IPS DF 6.9 (cell line): ENCODE measurements around the gene TNNC1.

Source experiments
- DNase-seq: peaks from one replicate; pipeline ENCODE4 v3.0.0-alpha.2; 2013; ENCODE audit warnings: low read depth, low spot score
- H3K27ac ChIP-seq: one replicate; pipeline ENCODE4 v1.5.1; 2013; ENCODE audit warnings: low read length, control low read depth
- H3K27me3 ChIP-seq: 2 replicates; pipeline ENCODE4 v1.6.1; 2013; ENCODE audit warnings: mild to moderate bottlenecking, low read length; ENCODE audit not compliant: control insufficient read depth, insufficient read depth
- H3K36me3 ChIP-seq: 2 replicates; pipeline ENCODE4 v1.6.1; 2013; ENCODE audit warnings: low read length; ENCODE audit not compliant: control insufficient read depth, insufficient read depth
- H3K4me1 ChIP-seq: 2 replicates; pipeline ENCODE4 v1.6.1; 2013; ENCODE audit warnings: low read length; ENCODE audit not compliant: control insufficient read depth, insufficient read depth
- H3K4me3 ChIP-seq: 2 replicates; pipeline ENCODE4 v1.5.1; 2013; ENCODE audit warnings: mild to moderate bottlenecking, low read length
- H3K9me3 ChIP-seq: 2 replicates; pipeline ENCODE4 v1.6.1; 2013; ENCODE audit warnings: low read length, inconsistent platforms; ENCODE audit not compliant: control insufficient read depth, insufficient read depth
- WGBS: extraction: QIAGEN DNeasy Blood & Tissue Kit; methylation state at CpG from one replicate; pipeline ENCODE4 v1.1.7; 2013; ENCODE audit warnings: mixed read lengths, missing lambda C conversion rate; ENCODE audit not compliant: insufficient read length, insufficient coverage; 5-methylcytosine and 5-hydroxymethylcytosine counted together

Gene TNNC1

DNA sequence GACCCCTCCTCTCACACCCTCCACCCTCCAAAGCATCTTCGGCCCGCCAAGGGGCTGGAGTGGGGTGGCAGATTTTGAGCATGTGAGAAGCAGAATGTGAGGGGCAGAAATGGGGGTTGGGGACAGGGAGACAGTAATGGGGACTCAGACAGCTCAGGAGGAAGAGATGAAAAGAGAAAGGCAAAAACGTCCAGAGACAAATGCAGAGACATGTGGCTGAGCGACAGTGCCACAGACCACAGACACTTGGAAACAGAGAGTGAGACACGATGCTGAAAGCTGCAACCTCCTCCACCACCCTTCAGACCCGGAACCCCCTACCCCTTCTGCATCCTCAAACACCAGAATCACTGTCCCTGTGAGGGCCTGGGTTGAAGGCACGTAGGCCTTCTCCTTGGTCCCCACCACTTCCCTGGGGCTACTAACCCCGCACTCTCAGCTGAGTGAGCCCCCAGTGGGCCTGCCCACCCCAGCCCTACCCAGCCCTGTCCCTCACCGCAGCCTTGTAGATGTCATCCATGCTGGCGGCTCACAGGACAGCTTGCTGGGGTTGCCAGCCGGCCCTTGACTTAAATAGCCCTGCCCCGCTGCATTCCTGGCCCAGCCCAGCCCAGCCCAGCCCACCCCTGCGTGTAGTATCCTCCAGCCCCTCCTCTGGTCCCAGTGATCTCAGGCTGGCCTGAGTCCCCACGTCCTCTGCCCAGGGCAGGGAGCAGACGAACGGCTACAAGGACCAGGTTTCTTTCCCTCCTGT, at the start of gene TNNC1:
Gene TNNC1 (minus strand): TSS at position 546 of the 754 bp plus-strand sequence. CDS start 26 bp downstream, at position 520.
- H3K27ac ChIP-seq: no peak within 1 kb of the TSS
- no peak for DNase-seq
- no CpG with 5 or more reads among the region's 16 CpGs for WGBS
- H3K4me1 ChIP-seq: peaks cover 16% of the 10 kb centered on the region
- 0 out of 2 replicates have a peak, but pooled peaks cover 1% of the 10 kb centered on the region for H3K36me3 ChIP-seq
- H3K4me3 ChIP-seq: no peak within 1 kb of the TSS
- no peaks in the 10 kb centered on the region for H3K27me3 ChIP-seq
- no peaks in the 10 kb centered on the region for H3K9me3 ChIP-seq

- Histone ChIP-seq H3K27me3 (no peaks in the 10 kb centered on the region), H3K9me3 (no peaks in the 10 kb centered on the region), H3K27ac (no peak overlapping the region), H3K36me3 (no peaks in the 10 kb centered on the region), H3K4me3 (no peak overlapping the region), H3K4me1 (no peaks in the 10 kb centered on the region; the same call in 1 of the 2 replicates)
- WGBS: no CpG with 5 or more reads among the region's 11 CpGs
- DNase-seq: no peak
Observed at GRCh38 chr3:52502808-52503350, 49.0 kb upstream of the TNNC1 start.

DNA sequence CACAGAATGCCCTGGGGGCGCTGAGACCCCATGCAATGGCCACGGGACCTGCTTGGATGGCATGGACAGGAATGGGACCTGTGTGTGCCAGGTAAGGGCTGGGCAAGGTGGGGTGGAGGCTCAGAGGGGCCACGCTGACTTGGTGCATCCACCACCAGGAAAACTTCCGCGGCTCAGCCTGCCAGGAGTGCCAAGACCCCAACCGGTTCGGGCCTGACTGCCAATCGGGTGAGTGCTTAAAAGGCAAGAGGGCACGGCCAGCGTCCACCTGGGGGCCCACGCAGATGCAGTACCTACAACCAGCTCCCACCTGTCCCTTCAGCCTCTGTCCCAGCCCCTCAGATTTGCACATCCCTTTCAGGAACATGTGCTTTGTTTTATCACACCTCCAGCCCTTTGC, 48.2 kb upstream of the TNNC1 start:
- H3K27me3 ChIP-seq: no peaks in the 10 kb centered on the region
- no CpG with 5 or more reads among the region's 11 CpGs for WGBS
- H3K4me1 ChIP-seq: no peaks in the 10 kb centered on the region; the same call in 1 of the 2 replicates
- no peaks in the 10 kb centered on the region for H3K36me3 ChIP-seq
- H3K27ac ChIP-seq: no peak overlapping the region
- no peaks in the 10 kb centered on the region for H3K9me3 ChIP-seq
- no peak overlapping the region for H3K4me3 ChIP-seq
- no peak for DNase-seq

DNA sequence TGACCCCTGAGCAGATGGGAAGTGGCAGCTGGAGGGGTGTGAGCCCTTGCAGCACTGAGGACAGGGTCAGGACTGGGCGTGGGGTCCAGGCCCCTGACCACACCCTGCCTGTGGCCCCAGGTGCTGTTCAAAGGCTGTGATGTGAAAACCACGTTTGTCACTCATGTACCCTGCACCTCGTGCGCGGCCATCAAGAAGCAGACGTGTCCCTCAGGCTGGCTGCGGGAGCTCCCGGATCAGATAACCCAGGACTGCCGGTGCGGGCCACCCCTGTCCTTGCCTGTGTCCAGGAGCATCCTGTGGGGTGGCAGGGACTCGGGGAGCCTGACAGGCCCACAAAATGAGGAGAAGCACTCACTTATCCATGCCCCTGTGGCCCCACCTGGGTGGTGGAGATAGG, 47.2 kb upstream of the TNNC1 start:
- Histone ChIP-seq H3K36me3 (no peaks in the 10 kb centered on the region), H3K9me3 (no peaks in the 10 kb centered on the region), H3K4me1 (no peaks in the 10 kb centered on the region; the same call in 1 of the 2 replicates), H3K27me3 (no peaks in the 10 kb centered on the region), H3K27ac (no peak overlapping the region), H3K4me3 (no peak overlapping the region)
- no CpG with 5 or more reads among the region's 11 CpGs for WGBS
- no peak for DNase-seq

GRCh38 chr3:52498137-52499054, 44.6 kb upstream of the TNNC1 start:
- no CpG with 5 or more reads among the region's 24 CpGs for WGBS

GRCh38 chr3:52495777-52496602, 42.1 kb upstream of the TNNC1 start:
- H3K36me3 ChIP-seq: peaks cover 13% of the 10 kb centered on the region
- no peaks in the 10 kb centered on the region for H3K27me3 ChIP-seq
- WGBS: no CpG with 5 or more reads among the region's 16 CpGs
- no peaks in the 10 kb centered on the region for H3K9me3 ChIP-seq
- no peak overlapping the region for H3K27ac ChIP-seq
- no peak for DNase-seq
- H3K4me1 ChIP-seq: peaks cover 2% of the 10 kb centered on the region
- H3K4me3 ChIP-seq: no peak overlapping the region

More at GRCh38 chr3:52498137-52499054, 44.6 kb upstream of the TNNC1 start:
- H3K9me3 ChIP-seq: no peaks in the 10 kb centered on the region
- peaks cover 2% of the 10 kb centered on the region for H3K4me1 ChIP-seq
- H3K27ac ChIP-seq: no peak overlapping the region
- DNase-seq: no peak
- H3K4me3 ChIP-seq: no peak overlapping the region
- H3K27me3 ChIP-seq: no peaks in the 10 kb centered on the region
- no peaks in the 10 kb centered on the region for H3K36me3 ChIP-seq

DNA sequence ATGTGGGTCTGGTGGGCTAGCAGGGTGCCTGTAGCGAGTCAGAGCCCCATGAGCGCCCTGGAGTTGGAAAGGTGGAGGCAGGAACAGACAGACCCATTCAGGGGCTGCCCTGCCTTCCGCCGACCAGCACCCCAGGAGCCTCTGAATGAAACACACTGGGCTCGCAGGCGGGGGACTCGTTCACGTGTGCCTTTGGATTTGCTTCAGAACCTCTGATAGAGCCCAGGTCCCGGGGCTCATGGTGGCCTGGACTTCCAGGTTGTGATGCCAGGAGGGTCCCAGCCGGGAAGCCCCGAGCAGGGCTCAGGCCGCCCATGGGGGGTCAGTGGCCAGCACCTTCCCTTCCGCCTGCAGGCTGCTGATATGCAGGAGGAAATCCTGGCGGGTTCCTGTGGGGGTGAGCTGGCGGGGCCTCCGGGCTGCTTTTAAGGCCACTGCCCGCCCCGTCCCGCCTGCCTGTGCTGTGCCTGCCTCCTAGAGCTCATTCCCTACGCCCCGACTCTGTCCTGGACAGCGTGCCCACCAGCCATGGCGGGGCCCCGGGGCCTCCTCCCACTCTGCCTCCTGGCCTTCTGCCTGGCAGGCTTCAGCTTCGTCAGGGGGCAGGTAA, 41.1 kb upstream of the TNNC1 start, which contains the start of gene STAB1:
Gene STAB1 (plus strand): TSS at position 453 of the 610 bp plus-strand sequence. CDS start 76 bp downstream, at position 529.
- no peak within 1 kb of the TSS for H3K27ac ChIP-seq
- H3K27me3 ChIP-seq: no peaks in the 10 kb centered on the region
- WGBS: no CpG with 5 or more reads among the region's 25 CpGs
- no peaks in the 10 kb centered on the region for H3K9me3 ChIP-seq
- H3K4me1 ChIP-seq: peaks cover 2% of the 10 kb centered on the region
- peaks cover 22% of the 10 kb centered on the region for H3K36me3 ChIP-seq
- no peak for DNase-seq
- H3K4me3 ChIP-seq: no peak within 1 kb of the TSS

GRCh38 chr3:52494445-52494844, 40.6 kb upstream of the TNNC1 start:
- Histone ChIP-seq H3K4me3 (no peak overlapping the region), H3K9me3 (no peaks in the 10 kb centered on the region), H3K27me3 (no peaks in the 10 kb centered on the region), H3K36me3 (peaks cover 28% of the 10 kb centered on the region), H3K27ac (no peak overlapping the region), H3K4me1 (peaks cover 2% of the 10 kb centered on the region)
- no peak for DNase-seq
- no CpG with 5 or more reads among the region's 7 CpGs for WGBS

- DNase-seq: no peak
- Histone ChIP-seq H3K9me3 (no peaks in the 10 kb centered on the region), H3K27me3 (no peaks in the 10 kb centered on the region), H3K4me3 (no peak overlapping the region), H3K4me1 (peaks cover 2% of the 10 kb centered on the region), H3K27ac (no peak overlapping the region), H3K36me3 (peaks cover 36% of the 10 kb centered on the region)
- WGBS: no CpG with 5 or more reads among the region's 7 CpGs
Observed at GRCh38 chr3:52493232-52494017, 39.6 kb upstream of the TNNC1 start.
